ENCODE measurements around the gene KCNQ1.
A peak's percentile ranks its signal among the peaks of the same experiment; 100 is the strongest.

KCNQ1 gene

DNA sequence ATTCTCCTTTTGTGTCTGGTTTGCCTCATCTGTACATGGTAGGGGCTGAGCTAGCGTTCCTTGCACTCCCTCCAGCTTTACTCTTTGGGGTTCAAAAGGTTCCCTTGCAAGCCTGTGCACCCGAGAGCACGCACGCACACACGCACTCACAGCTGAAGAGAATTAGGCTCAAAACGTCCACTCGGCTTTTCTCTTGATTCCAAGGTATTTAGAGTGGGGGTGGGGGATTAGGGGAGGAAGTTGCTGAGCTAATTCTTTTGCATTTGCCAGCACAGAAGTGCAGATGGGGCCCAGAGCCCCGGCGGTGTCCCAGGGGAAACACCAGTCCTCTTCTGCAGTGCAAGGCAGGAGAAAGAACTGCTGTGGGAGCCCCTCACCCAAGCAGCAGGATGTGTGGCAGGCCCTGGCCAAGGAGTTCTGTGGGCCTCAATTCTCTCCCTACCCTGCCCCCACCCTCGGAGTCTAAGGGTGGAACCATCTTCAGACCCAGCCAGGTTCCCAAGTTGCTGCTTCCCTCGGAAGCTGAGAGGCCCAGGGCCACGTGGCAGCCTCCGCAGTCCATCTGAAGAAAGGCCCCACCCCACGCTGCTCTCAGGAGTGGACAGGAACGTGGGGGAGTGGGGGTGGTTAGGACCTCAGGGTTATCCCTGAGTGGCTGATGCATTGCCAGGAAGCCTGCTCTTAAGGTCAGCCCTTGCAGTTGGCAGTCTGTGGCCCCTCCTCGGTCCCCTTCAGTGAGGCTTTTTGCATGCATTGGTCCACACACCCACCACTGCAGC, 258.7 kb downstream of the KCNQ1 start:
- H3K4me3 ChIP-seq (ENCODE audit: low read depth, low read length) = no peak overlapping the region
- H3K9me3 ChIP-seq (ENCODE audit: severe bottlenecking) = no peaks in the 10 kb centered on the region
- no peaks in the 10 kb centered on the region for H3K36me3 ChIP-seq
- peak overlapping the region; percentile 76 for H3K27ac ChIP-seq
- DNase-seq = peak; percentile 83
- H3K27me3 ChIP-seq (ENCODE audit: insufficient read depth, low read depth, severe bottlenecking) = no peaks in the 10 kb centered on the region
- TF ChIP-seq, protein P1, sequence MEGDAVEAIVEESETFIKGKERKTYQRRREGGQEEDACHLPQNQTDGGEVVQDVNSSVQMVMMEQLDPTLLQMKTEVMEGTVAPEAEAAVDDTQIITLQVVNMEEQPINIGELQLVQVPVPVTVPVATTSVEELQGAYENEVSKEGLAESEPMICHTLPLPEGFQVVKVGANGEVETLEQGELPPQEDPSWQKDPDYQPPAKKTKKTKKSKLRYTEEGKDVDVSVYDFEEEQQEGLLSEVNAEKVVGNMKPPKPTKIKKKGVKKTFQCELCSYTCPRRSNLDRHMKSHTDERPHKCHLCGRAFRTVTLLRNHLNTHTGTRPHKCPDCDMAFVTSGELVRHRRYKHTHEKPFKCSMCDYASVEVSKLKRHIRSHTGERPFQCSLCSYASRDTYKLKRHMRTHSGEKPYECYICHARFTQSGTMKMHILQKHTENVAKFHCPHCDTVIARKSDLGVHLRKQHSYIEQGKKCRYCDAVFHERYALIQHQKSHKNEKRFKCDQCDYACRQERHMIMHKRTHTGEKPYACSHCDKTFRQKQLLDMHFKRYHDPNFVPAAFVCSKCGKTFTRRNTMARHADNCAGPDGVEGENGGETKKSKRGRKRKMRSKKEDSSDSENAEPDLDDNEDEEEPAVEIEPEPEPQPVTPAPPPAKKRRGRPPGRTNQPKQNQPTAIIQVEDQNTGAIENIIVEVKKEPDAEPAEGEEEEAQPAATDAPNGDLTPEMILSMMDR (IDR thresholded peaks at IDR 0.05; ENCODE audit: low read depth, low read length) = 0 out of 2 replicates have a peak, but pooled peaks have one; percentile 10

- peak overlapping the region; percentile 76 for H3K27ac ChIP-seq
- TF ChIP-seq, protein P1 (IDR thresholded peaks at IDR 0.05; ENCODE audit: low read depth, low read length) = no peak
- no peaks in the 10 kb centered on the region for H3K9me3 ChIP-seq (ENCODE audit: severe bottlenecking)
- H3K4me3 ChIP-seq (ENCODE audit: low read depth, low read length) = no peak overlapping the region
- no peaks in the 10 kb centered on the region for H3K27me3 ChIP-seq (ENCODE audit: insufficient read depth, low read depth, severe bottlenecking)
- DNase-seq = no peak
- no peaks in the 10 kb centered on the region for H3K36me3 ChIP-seq
Observed at GRCh38 chr11:2704356-2704755, 259.5 kb downstream of the KCNQ1 start.

DNA sequence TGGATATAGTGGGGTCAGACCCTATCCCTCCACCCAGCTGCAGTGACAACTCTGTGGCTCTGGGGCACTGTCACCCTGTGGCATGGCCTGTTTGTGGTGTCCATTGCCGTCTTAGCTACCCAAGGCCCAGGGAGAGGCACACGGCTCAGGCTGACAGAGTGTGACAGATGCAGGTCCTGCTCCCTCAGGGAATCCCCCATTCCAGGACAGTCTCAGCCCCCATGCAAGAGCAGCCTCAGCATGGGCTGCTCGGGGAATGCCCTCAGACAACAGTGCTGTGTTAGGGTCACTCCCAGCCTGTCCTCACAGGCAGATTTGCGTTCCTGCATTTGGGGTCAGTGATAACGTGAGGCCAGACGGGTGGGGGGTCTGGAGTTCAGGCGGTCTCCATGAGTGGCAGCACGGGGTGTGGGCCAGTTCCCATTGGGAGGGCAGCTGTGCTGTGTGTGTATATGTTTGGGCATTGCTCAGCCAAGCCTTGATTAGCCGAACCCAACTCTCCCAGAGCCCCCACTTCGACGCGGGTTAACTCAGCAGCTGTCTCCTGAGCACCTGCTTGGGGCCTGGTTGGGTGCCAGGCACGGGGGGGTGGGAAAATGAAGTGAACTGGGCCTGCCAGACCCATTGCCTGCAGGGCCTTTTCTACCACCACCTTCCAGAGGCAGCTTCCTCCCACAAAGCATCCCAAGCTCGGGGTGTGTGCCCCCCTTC, 260.2 kb downstream of the KCNQ1 start:
- Histone ChIP-seq H3K4me3 (ENCODE audit: low read depth, low read length) (no peak overlapping the region), H3K27ac (no peak overlapping the region), H3K9me3 (ENCODE audit: severe bottlenecking) (no peaks in the 10 kb centered on the region), H3K27me3 (ENCODE audit: insufficient read depth, low read depth, severe bottlenecking) (no peaks in the 10 kb centered on the region), H3K36me3 (no peaks in the 10 kb centered on the region)
- TF ChIP-seq, protein P1 (IDR thresholded peaks at IDR 0.05; ENCODE audit: low read depth, low read length) = no peak
- DNase-seq = no peak

DNA sequence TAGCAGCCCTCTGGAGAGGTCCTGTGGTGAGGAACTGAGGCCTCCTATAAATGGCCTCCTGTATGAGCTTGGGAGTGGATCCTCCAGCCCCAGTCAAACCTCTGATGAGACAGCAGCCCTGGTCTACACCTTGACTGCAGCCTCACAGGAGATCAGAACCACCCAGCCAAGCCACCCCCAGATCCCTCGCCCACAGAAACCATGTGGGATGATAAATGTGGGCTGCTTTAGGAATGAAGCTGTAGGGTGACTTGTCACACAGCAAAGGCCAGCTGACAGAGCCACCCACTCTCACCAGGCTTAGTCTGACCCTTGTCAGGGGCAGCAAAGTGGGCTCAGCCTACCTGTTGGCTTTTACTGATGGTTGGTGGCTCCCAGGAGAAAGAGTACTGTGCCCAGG, 261.5 kb downstream of the KCNQ1 start:
- TF ChIP-seq, protein P1 (IDR thresholded peaks at IDR 0.05; ENCODE audit: low read depth, low read length) = no peak
- H3K27ac ChIP-seq = no peak overlapping the region
- H3K27me3 ChIP-seq (ENCODE audit: insufficient read depth, low read depth, severe bottlenecking) = no peaks in the 10 kb centered on the region
- no peak overlapping the region for H3K4me3 ChIP-seq (ENCODE audit: low read depth, low read length)
- no peak for DNase-seq
- no peaks in the 10 kb centered on the region for H3K36me3 ChIP-seq
- H3K9me3 ChIP-seq (ENCODE audit: severe bottlenecking) = no peaks in the 10 kb centered on the region

DNA sequence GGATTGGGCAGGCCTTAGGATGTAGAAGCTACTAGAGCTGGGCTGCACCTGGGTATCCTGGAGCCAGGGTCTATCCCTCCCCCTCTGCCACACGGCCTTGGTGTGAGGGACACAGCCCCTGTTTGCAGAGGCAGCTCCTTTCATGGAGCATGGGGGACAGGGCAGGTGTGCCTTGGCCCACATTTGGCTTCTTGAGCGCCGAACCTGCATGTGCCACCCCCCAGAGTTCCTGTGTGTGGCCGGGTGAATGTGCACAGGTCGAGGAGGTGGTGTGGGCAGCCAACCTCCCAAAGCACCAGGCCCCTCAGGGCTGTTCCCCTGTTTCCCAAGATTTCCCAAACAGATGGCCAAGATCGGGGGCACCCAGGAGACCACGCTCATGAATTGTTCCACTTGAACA, 262.9 kb downstream of the KCNQ1 start:
- Histone ChIP-seq H3K4me3 (ENCODE audit: low read depth, low read length) (no peak overlapping the region), H3K36me3 (no peaks in the 10 kb centered on the region), H3K27me3 (ENCODE audit: insufficient read depth, low read depth, severe bottlenecking) (no peaks in the 10 kb centered on the region), H3K9me3 (ENCODE audit: severe bottlenecking) (no peaks in the 10 kb centered on the region), H3K27ac (no peak overlapping the region)
- TF ChIP-seq, protein P1 (IDR thresholded peaks at IDR 0.05; ENCODE audit: low read depth, low read length) = no peak
- no peak for DNase-seq
